ENCODE results near the gene RASEF.

- TF ChIP-seq CTCF (IDR thresholded peaks at IDR 0.05) (no peak), EZH2 (IDR thresholded peaks at IDR 0.05; ENCODE audit: borderline replicate concordance, insufficient read depth, low read depth, low read length, poor library complexity, severe bottlenecking) (no peak)
Observed at GRCh38 chr9:83027153-83027891, 35.6 kb downstream of the RASEF start.
